ENCODE data around the gene ABAT.

DNA sequence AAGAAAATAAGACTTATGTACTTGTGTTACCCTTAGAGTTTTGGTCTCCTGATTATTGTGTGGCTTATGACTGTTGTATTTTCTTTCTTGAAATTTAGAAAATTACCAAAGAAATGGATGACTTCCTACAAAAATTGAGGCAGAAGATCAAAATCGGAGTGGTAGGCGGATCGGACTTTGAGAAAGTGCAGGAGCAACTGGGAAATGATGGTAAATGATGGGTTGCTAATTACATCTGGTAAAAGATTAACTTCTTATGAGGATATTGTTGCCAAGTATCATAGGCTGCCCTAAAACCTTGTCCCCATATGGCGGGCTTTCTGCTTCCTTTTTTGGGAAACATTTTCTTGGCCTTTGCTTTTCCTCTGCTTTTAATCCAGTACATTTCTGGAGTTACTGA lies 127.3 kb downstream of the ABAT start:
- TF ChIP-seq CTCF (IDR thresholded peaks at IDR 0.05; ENCODE audit: insufficient read depth, low read length, poor library complexity, severe bottlenecking) (no peak), EZH2phosphoT487 (conservative IDR thresholded peaks at IDR 0.05; ENCODE audit: low read length) (no peak)

All from SU-DHL-6 (cell line).